ENCODE results near the gene SMYD3. TPM values are rescaled to one million over a fixed set of nuclear protein-coding genes. Genes with fewer than 3 reads are reported as not detected.

The SMYD3 gene
- total RNA-seq, 2 donors from 2014 or later, result 16.7 to 18.2 TPM

- intact Hi-C loops (cut with DNase I), result no loop called here
- no peak for DNase-seq (ENCODE audit: low spot score)
Measured at GRCh38 chr1:246267896-246268295, 239.2 kb downstream of the SMYD3 start.

GRCh38 chr1:246267426-246267825 lies 239.7 kb downstream of the SMYD3 start:
- DNase-seq (ENCODE audit: low spot score), result no peak
- intact Hi-C loops (cut with DNase I), result no loop called here

DNA sequence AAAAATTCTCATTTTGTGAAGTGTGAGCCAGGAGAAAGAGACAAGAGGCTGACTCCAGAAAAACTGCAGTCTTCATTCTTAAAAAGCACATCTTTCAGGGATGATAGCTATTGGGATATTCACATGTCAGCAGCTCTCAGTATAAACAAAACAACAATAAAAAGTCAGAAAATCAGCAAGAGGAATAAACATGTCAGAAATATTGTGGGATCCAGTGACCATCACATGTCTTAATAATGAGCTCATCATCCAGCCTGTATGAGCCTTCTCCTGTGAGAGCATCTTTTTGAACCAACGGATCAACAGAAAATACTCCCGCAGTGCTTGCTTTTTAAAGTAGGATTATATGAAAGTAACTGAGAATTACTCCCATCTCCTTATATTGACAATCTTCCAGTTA lies 241.6 kb downstream of the SMYD3 start:
- intact Hi-C loops (cut with DNase I), result no loop called here
- DNase-seq (ENCODE audit: low spot score), result no peak

GRCh38 chr1:246262281-246262680 lies 244.8 kb downstream of the SMYD3 start:
- DNase-seq (ENCODE audit: low spot score), result no peak
- intact Hi-C loops (cut with DNase I), result loop anchor here in 1 of 2 donors (5.0 kb wide), 1 partner anchor 435 kb away; no protein-coding TSS in a partner anchor

GRCh38 chr1:246261639-246262038 lies 245.4 kb downstream of the SMYD3 start:
- intact Hi-C loops (cut with DNase I), result loop anchor here in 1 of 2 donors (5.0 kb wide), 1 partner anchor 434 kb away; no protein-coding TSS in a partner anchor
- DNase-seq (ENCODE audit: low spot score), result no peak

DNA sequence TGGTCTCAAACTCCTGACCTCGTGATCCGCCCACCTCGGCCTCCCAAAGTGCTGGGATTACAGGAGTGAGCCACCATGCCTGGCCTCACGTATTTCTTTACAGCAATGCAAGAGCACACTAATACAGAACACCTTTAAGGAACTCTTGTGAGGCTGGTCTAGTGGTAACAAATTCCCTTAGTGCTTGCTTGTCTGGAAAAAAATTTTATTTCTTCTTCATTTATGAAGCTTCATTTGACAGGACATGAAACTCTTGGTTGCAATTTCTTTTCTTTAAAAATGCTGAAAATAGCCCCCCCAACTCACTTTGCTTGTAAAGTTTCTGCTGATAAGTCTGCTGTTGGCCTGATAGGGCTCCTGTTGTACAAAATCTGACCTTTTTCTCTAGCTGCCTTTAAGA lies 248.8 kb downstream of the SMYD3 start:
- intact Hi-C loops (cut with DNase I), result no loop called here

DNA sequence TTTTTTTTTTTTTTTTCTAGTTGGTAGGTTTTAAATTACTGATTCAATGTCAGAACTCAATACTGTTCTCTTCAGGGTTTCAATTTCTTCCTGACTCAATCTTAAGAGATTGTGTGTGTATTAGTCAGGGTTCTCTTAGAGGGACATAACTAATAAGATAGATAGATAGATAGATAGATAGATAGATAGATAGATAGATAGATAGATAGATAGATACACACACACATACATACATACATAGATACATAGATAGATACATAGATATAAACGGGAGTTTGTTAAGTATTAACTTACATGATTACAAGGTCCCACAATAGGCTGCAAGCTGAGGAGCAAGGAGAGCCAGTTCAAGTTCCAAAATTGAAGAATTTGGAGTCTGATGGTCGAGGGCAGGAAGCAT lies 251.3 kb downstream of the SMYD3 start:
- DNase-seq (ENCODE audit: low spot score), result no peak
- intact Hi-C loops (cut with DNase I), result loop anchor here in 1 of 2 donors (1.0 kb wide), 1 partner anchor 19 kb away; no protein-coding TSS in a partner anchor

More for the DNA sequence above, 248.8 kb downstream of the SMYD3 start:
- DNase-seq (ENCODE audit: low spot score), result no peak

DNA sequence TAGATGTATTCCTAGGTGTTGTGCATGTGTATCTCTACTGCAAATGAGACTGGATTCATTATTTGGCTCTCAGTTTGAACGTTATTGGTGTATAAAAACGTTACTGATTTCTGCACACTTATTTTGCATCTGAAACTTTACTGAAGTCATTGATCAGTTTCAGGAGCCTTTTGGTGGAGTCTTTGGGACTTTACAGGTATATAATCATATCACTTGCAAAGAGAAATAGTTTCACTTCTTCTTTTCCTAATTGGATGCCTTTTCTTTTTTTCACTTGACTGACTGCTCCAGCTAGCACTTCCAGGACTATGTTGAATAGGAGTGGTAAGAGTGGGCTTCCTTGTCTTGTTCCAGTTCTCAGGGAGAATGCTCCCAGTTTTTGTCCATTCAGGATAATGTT lies 252.2 kb downstream of the SMYD3 start:
- no peak for DNase-seq (ENCODE audit: low spot score)
- intact Hi-C loops (cut with DNase I), result no loop called here

DNA sequence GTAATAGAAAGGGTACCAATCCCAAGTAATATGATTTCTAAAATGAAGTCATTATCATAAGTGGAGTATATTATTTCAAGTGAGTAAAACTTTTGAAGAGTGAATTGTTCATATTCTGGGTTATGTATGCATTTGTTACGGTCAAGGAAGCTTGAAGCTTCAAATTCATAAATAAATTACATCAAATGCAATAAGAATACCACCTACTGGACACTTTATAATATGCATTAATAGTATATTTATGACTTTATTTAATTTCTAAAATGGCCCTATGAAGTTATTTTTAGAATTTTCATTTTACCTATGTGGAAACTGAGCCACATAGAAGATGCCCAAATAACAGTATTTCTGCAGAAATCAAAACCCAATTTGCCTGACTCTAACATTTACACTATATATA lies 260.6 kb downstream of the SMYD3 start:
- DNase-seq (ENCODE audit: low spot score), result no peak
- intact Hi-C loops (cut with DNase I), result no loop called here

GRCh38 chr1:246245541-246245940 lies 261.5 kb downstream of the SMYD3 start:
- DNase-seq (ENCODE audit: low spot score), result no peak
- intact Hi-C loops (cut with DNase I), result no loop called here

DNA sequence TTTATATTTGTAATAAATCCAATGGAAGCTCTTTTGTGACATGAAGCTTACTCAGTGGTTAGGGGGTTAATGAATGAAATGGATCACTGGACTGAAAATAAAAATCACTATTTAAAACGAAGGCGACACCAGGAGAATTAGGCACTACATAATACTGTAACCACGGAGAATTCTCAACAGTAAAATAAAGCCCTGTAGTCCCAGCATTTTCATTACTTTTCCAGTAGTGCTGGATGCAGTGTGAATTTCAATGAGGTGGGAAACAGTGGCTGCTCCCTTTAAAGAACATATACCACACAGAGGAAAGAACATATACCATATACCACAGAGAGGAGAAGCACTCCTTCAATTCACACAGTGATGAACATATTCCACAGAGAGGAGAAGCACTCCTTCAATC lies 275.0 kb downstream of the SMYD3 start:
- intact Hi-C loops (cut with DNase I), result no loop called here

GRCh38 chr1:246226041-246226440 lies 281.0 kb downstream of the SMYD3 start:
- no peak for DNase-seq (ENCODE audit: low spot score)
- intact Hi-C loops (cut with DNase I), result no loop called here

More for the DNA sequence above, 275.0 kb downstream of the SMYD3 start:
- no peak for DNase-seq (ENCODE audit: low spot score)

- intact Hi-C loops (cut with DNase I), result no loop called here
- DNase-seq (ENCODE audit: low spot score), result no peak
Measured at GRCh38 chr1:246221485-246222255, 285.4 kb downstream of the SMYD3 start.

GRCh38 chr1:246220495-246221065 lies 286.5 kb downstream of the SMYD3 start:
- intact Hi-C loops (cut with DNase I), result no loop called here
- DNase-seq (ENCODE audit: low spot score), result no peak

DNA sequence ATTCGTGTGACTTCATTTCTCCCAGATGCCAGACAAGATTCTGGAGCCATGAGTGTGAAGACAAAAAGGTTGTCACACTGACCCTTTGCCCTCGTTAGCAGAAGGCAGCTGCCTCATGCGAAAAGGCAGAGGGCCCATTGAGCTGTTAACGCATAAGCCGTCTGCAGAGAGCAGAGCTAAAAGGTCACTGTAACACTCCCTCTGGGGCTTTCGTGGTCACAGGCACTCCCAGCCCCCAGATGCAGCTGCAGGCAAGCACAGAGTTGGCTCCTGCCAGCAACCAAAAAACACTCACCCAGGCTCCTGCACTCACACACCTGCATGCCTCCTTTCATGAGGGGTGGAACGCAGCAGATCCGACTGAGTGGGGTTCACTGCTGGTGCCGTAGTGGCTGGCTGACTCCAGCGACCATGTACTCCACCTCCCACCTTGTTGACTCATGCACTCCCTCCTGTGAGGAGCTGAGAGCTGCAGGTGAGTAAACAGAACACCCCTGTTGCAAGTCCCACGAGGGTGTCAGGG lies 287.5 kb downstream of the SMYD3 start:
- DNase-seq (ENCODE audit: low spot score), result no peak
- intact Hi-C loops (cut with DNase I), result no loop called here

DNA sequence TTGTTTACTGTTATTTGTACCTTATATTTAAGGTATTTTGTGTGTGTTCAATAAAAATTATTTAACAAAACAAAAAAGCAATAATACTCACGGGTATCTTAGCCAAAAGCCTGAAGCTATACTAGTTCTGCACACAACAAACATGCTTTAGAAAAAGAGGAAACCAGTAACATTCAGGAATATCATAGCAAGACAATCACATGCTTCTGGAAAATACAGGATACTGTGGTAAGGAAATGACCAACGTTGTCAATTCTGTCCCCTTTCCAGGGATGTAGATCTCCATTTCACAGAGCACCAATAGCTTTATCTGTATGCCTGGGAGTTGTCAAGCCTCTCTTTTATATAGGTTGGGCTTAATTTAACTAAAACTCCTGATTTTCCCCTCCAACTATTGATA lies 288.4 kb downstream of the SMYD3 start:
- no peak for DNase-seq (ENCODE audit: low spot score)
- intact Hi-C loops (cut with DNase I), result no loop called here

- intact Hi-C loops (cut with DNase I), result no loop called here
- no peak for DNase-seq (ENCODE audit: low spot score)
Measured at GRCh38 chr1:246216906-246217305, 290.2 kb downstream of the SMYD3 start.

DNA sequence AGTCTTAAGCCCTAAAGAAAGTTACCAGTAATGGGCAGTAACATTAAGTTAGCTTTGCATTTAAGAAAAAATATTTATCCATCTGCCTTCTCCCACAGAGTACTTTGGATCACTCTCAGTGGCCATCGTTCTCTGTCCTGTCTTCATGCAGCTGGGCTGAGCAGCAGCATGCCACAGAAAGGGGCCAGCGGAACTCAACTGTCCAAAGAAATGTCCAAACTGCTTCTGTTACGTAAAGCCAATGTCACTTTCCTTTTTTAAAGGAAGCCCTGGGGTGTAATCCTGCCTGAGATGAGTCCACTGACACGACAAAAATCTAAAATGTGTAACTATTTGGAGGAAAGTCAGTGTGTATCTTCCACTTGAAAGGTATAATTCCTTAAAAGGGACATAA lies 291.6 kb downstream of the SMYD3 start:
- DNase-seq (ENCODE audit: low spot score), result no peak
- intact Hi-C loops (cut with DNase I), result no loop called here

GRCh38 chr1:246214708-246215509 lies 292.2 kb downstream of the SMYD3 start:
- intact Hi-C loops (cut with DNase I), result loop anchor here in 1 of 2 donors (5.0 kb wide), 2 partner anchors 193 to 1868 kb away; no protein-coding TSS in a partner anchor
- DNase-seq (ENCODE audit: low spot score), result no peak

DNA sequence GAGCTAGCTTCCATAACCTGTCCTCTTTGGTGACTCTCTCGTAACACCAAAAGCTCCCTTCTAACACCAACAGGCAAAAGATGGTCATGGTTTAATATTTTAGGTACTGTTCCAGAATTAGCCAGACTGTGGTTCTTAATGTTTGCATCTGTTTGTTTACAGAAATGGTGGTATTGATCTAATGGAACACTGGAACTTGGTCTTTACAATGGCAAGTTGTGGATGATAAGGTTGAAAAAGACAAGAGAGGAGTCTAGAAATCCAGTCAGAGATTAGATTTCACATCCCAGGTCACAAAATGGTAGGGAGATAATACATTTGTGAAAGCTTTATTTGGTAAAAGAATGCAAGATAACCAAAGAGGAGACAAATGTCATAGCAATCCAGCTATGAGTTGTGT lies 293.1 kb downstream of the SMYD3 start:
- intact Hi-C loops (cut with DNase I), result loop anchor here in 1 of 2 donors (5.0 kb wide), 2 partner anchors 192 to 1867 kb away; no protein-coding TSS in a partner anchor
- DNase-seq (ENCODE audit: low spot score), result no peak
